SK-N-SH (cell line): ENCODE results near the gene PUDP. TPM values are rescaled to one million over a fixed set of nuclear protein-coding genes. Genes with fewer than 3 reads are reported as not detected.

Source experiments
- CTCF ChIA-PET: fragments of 300-600, 350-600 bp; formaldehyde crosslinking; extraction: SDS; loops from one replicate; lab custom pipeline; 2021; lab: Yijun Ruan, JAX
- POLR2A ChIA-PET: fragments of 350-600 bp; sonication (Branson Sonifier 250); formaldehyde crosslinking; extraction: SDS; loops from one replicate; lab custom pipeline; 2020; ENCODE audit warnings: antibody characterized with exemption, inconsistent platforms; lab: Yijun Ruan, JAX
- DNase-seq: peaks from one replicate; pipeline ENCODE4 v3.0.0; 2012
- H2AFZ ChIP-seq: fragments of 200-600 bp; sonication (generic); 2 replicates; pipeline ENCODE4 v1.8.1; 2016; ENCODE audit warnings: antibody characterized with exemption, mild to moderate bottlenecking, low read depth
- H3F3A ChIP-seq: fragments of 200-600 bp; sonication (generic); replicated peaks from 2 replicates; pipeline ENCODE3; 2016; ENCODE audit warnings: antibody characterized with exemption, mild to moderate bottlenecking; ENCODE audit not compliant: insufficient read depth
- H3K27ac ChIP-seq, 2 experiments: fragments of 200-500 bp in 1 of 2; fragments of 200-600 bp in 1 of 2; sonication (Bioruptor generic) in 1 of 2; sonication (generic), shearing (Covaris generic) in 1 of 2; 2 replicates each; pipeline versions ENCODE4 v1.5.1 to v1.6.1; 2014 to 2016; ENCODE audit warnings: low read depth in 2 of 2, inconsistent platforms in 1 of 2, low read length in 1 of 2, mild to moderate bottlenecking in 1 of 2, mixed read lengths in 1 of 2
- H3K27me3 ChIP-seq: fragments of 200-600 bp; sonication (generic), shearing (Covaris generic); 2 replicates; pipeline ENCODE4 v1.6.1; 2016; ENCODE audit warnings: mixed run types; ENCODE audit not compliant: insufficient read depth
- H3K36me3 ChIP-seq, 2 experiments: fragments of 200-500 bp in 1 of 2; fragments of 200-600 bp in 1 of 2; sonication (Bioruptor generic) in 1 of 2; sonication (generic) in 1 of 2; replicated peaks in 1 of 2; 2 replicates each; pipeline versions ENCODE3 to v1.5.1; 2014 to 2016; ENCODE audit warnings: low read length in 1 of 2, mild to moderate bottlenecking in 1 of 2; ENCODE audit not compliant: insufficient read depth in 2 of 2, control insufficient read depth in 1 of 2
- H3K4me1 ChIP-seq, 2 experiments: fragments of 200-500 bp in 1 of 2; fragments of 200-600 bp in 1 of 2; sonication (Bioruptor generic) in 1 of 2; sonication (generic), shearing (Covaris generic) in 1 of 2; 2 replicates each; pipeline versions ENCODE4 v1.5.1 to v1.6.1; 2014 to 2016; ENCODE audit warnings: low read depth in 1 of 2, low read length in 1 of 2, mixed run types in 1 of 2; ENCODE audit not compliant: insufficient read depth in 2 of 2, control insufficient read depth in 1 of 2
- H3K4me2 ChIP-seq: fragments of 200-600 bp; sonication (generic), shearing (Covaris generic); 2 replicates; pipeline ENCODE4 v1.6.1; 2017; ENCODE audit warnings: mixed run types
- H3K4me3 ChIP-seq, 2 experiments: fragments of 200-500 bp in 1 of 2; fragments of 200-600 bp in 1 of 2; sonication (Bioruptor generic) in 1 of 2; sonication (generic), shearing (Covaris generic) in 1 of 2; 2 replicates each; pipeline versions ENCODE4 v1.5.1 to v1.8.1; 2014 to 2016; ENCODE audit warnings: low read depth in 2 of 2, inconsistent platforms in 1 of 2, low read length in 1 of 2, mild to moderate bottlenecking in 1 of 2, mixed read lengths in 1 of 2, moderate library complexity in 1 of 2
- H3K79me2 ChIP-seq: fragments of 200-600 bp; sonication (generic); 2 replicates; pipeline ENCODE4 v1.8.1; 2017; ENCODE audit warnings: mild to moderate bottlenecking; ENCODE audit not compliant: insufficient read depth
- H3K9ac ChIP-seq: fragments of 200-600 bp; sonication (generic); 2 replicates; pipeline ENCODE4 v1.6.1; 2017; ENCODE audit warnings: mixed run types
- H3K9me2 ChIP-seq: fragments of 200-600 bp; sonication (generic); 2 replicates; pipeline ENCODE4 v1.6.1; 2017; ENCODE audit warnings: mixed run types
- H3K9me3 ChIP-seq: fragments of 200-600 bp; sonication (generic); 2 replicates; pipeline ENCODE4 v1.6.1; 2017; ENCODE audit warnings: mixed run types, mild to moderate bottlenecking, moderate library complexity
- H4K20me1 ChIP-seq: fragments of 200-600 bp; sonication (generic); 2 replicates; pipeline ENCODE4 v1.6.1; 2017; ENCODE audit warnings: mild to moderate bottlenecking, mixed run types; ENCODE audit not compliant: insufficient read depth
- EP300 ChIP-seq, 2 experiments: IDR thresholded peaks; 2 replicates each; pipeline versions ENCODE4 v1.4.0 to v1.6.1; 2012; ENCODE audit warnings: borderline replicate concordance in 1 of 2, low read depth in 1 of 2, low read length in 1 of 2
- FOXJ3 ChIP-seq: sonication (generic); formaldehyde crosslinking; IDR thresholded peaks from 2 replicates; pipeline ENCODE4 v1.5.1; 2020; ENCODE audit warnings: mild to moderate bottlenecking, missing genetic modification reagents
- GATA2 ChIP-seq: sonication (generic); formaldehyde crosslinking; IDR thresholded peaks from 2 replicates; pipeline ENCODE4 v1.5.0; 2020; ENCODE audit warnings: mild to moderate bottlenecking, missing genetic modification reagents
- MEF2A ChIP-seq: IDR thresholded peaks from 2 replicates; pipeline ENCODE4 v1.4.0; 2012; ENCODE audit warnings: low read depth, borderline replicate concordance
- NFIC ChIP-seq: IDR thresholded peaks from 2 replicates; pipeline ENCODE4 v1.4.0; 2012; ENCODE audit warnings: borderline replicate concordance
- RCOR1 ChIP-seq: fragments of 150-350 bp; IDR thresholded peaks from 2 replicates; pipeline ENCODE4 v1.6.1; 2017; ENCODE audit warnings: antibody characterized with exemption, low read length
- TCF12 ChIP-seq: IDR thresholded peaks from 2 replicates; pipeline ENCODE4 v1.4.0; 2012
- USF1 ChIP-seq: IDR thresholded peaks from 2 replicates; pipeline ENCODE4 v1.4.0; 2012; ENCODE audit warnings: low read depth, borderline replicate concordance
- ZBTB33 ChIP-seq: IDR thresholded peaks from 2 replicates; pipeline ENCODE4 v1.4.0; 2012; ENCODE audit warnings: low read depth, borderline replicate concordance
- WGBS: methylation state at CpG from one replicate; pipeline ENCODE4 v1.1.6; 2017; ENCODE audit warnings: low lambda C conversion rate; 5-methylcytosine and 5-hydroxymethylcytosine counted together
- polyA plus RNA-seq, 3 experiments: library from polyadenylated mRNA; depleted of rRNA; stranded (reverse); fragments of >200 nt; gene quantifications; 2 replicates each; pipeline ENCODE4 v1.2.3, GENCODE V29; 2012

The PUDP gene
- polyA plus RNA-seq, 1 of the 3 experiments (the other 2 are of a cell fraction), result 23.0 TPM

DNA sequence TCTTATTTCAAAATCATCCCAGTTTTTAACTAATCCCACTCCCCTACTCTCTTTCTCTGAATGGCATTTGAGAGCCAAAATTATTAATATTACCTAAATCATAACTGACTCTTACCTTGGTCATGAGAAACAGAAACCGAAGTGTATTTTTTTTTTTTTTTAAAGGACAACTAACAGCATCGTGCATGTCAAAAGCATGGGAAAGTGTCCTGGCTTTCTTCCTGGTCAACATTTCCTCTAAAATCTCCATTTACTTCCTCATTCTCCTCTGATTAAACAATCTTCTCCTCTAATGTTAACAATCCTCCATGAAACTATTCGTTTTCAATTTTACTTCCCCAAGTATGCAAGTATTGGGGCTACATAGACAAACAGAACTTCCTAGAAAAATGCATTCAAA is 2.5 kb downstream of the PUDP start:
- DNase-seq, result no peak
- WGBS, result 76% methylated on average over 3 of the region's 3 CpGs
- H3F3A ChIP-seq, result peaks cover 4% of the 10 kb centered on the region
- H3K27ac ChIP-seq, result no peak overlapping the region
- H3K4me3 ChIP-seq, result no peak overlapping the region
- no peak overlapping the region for H3K9ac ChIP-seq
- H3K79me2 ChIP-seq, result peaks cover 69% of the 10 kb centered on the region
- TF ChIP-seq TCF12 (no peak), MEF2A (no peak)
- H2AFZ ChIP-seq, result no peak overlapping the region
- no peaks in the 10 kb centered on the region for H3K36me3 ChIP-seq
- H3K27me3 ChIP-seq, result no peaks in the 10 kb centered on the region
- ChIA-PET POLR2A (no interaction called here), CTCF (interaction anchor here (0.9 kb wide), 1 partner anchor 10 kb away, joined by 3 read pairs; no protein-coding TSS in a partner anchor)
- H3K9me3 ChIP-seq, result no peaks in the 10 kb centered on the region
- peaks cover 8% of the 10 kb centered on the region; the same call in 1 of the 2 replicates for H4K20me1 ChIP-seq
- no peaks in the 10 kb centered on the region for H3K9me2 ChIP-seq
- H3K4me1 ChIP-seq, result peaks cover 0 to 5% of the 10 kb centered on the region in 2 experiments; a peak in 1 of 4 replicates
- H3K4me2 ChIP-seq, result no peak overlapping the region

GRCh38 chrX:7143941-7144525 is 3.9 kb downstream of the PUDP start:
- Histone ChIP-seq H3F3A (peaks cover 14% of the 10 kb centered on the region), H3K4me1 (peaks cover 5 to 8% of the 10 kb centered on the region in 2 experiments; a peak in 1 of 4 replicates), H3K79me2 (peaks cover 70% of the 10 kb centered on the region), H2AFZ (no peak overlapping the region)
- DNase-seq, result no peak
- POLR2A ChIA-PET, result no interaction called here
- TF ChIP-seq MEF2A (no peak), FOXJ3 (CRISPR knock-in tag) (no peak), GATA2 (CRISPR knock-in tag) (no peak), TCF12 (no peak), NFIC (no peak), USF1 (no peak), ZBTB33 (no peak), EP300 (IDR thresholded peaks at IDR 0.05; ENCODE audit: borderline replicate concordance in 1 of 2, low read depth in 1 of 2, low read length in 1 of 2) (no peak), RCOR1 (no peak)
- TF ChIP-seq, all 33 proteins: peak for 0
- Histone ChIP-seq H3K4me3 (no peak overlapping the region), H3K9ac (no peak overlapping the region), H3K9me2 (no peaks in the 10 kb centered on the region), H3K27ac (no peak overlapping the region), H3K27me3 (no peaks in the 10 kb centered on the region), H3K36me3 (no peaks in the 10 kb centered on the region), H3K9me3 (no peaks in the 10 kb centered on the region), H4K20me1 (peaks cover 17% of the 10 kb centered on the region), H3K4me2 (no peak overlapping the region)
- CTCF ChIA-PET, result no interaction called here
- WGBS, result 90% methylated on average over 8 of the region's 8 CpGs
